GM12865 (cell line): ENCODE measurements around the gene HSBP1L1.

Source experiments
- DNase-seq: peaks from one replicate; pipeline ENCODE4 v3.0.0; 2010; ENCODE audit warnings: low read depth
- H3K4me3 ChIP-seq: 2 replicates; pipeline ENCODE4 v1.5.1; 2011; ENCODE audit warnings: mild to moderate bottlenecking, low read depth, low read length, control low read depth
- CTCF ChIP-seq: IDR thresholded peaks from 2 replicates; pipeline ENCODE4 v1.5.1; 2011; ENCODE audit warnings: low read length, control low read depth, low read depth, inconsistent platforms; ENCODE audit not compliant: insufficient read depth; ENCODE audit errors: missing control alignments

Gene HSBP1L1

GRCh38 chr18:79980585-79980984 is 16.1 kb downstream of the HSBP1L1 start:
- DNase-seq = no peak
- TF ChIP-seq CTCF = no peak
- H3K4me3 ChIP-seq = no peak overlapping the region

- no peak for TF ChIP-seq CTCF
- DNase-seq = peak; percentile 22
These were observed 18.3 kb downstream of the HSBP1L1 start for GRCh38 chr18:79982736-79983135.

GRCh38 chr18:79983253-79983652 is 18.8 kb downstream of the HSBP1L1 start:
- no peak for DNase-seq
- TF ChIP-seq CTCF = no peak
- no peak overlapping the region for H3K4me3 ChIP-seq

More at GRCh38 chr18:79982736-79983135, 18.3 kb downstream of the HSBP1L1 start:
- H3K4me3 ChIP-seq = no peak overlapping the region

- no peak for TF ChIP-seq CTCF
- H3K4me3 ChIP-seq = no peak overlapping the region
- no peak for DNase-seq
These were observed 19.4 kb downstream of the HSBP1L1 start for GRCh38 chr18:79983793-79984192.

- H3K4me3 ChIP-seq = no peak overlapping the region
- no peak for DNase-seq
- TF ChIP-seq CTCF = no peak
These were observed 20.7 kb downstream of the HSBP1L1 start for GRCh38 chr18:79985172-79985571.

- H3K4me3 ChIP-seq = peak overlapping the region; percentile 98
- no peak for DNase-seq
- no peak for TF ChIP-seq CTCF
These were observed 22.3 kb downstream of the HSBP1L1 start for GRCh38 chr18:79986726-79987125.

- no peak for DNase-seq
- TF ChIP-seq CTCF = no peak
These were observed 23.1 kb downstream of the HSBP1L1 start for GRCh38 chr18:79987566-79987965.

More at GRCh38 chr18:79987566-79987965, 23.1 kb downstream of the HSBP1L1 start:
- H3K4me3 ChIP-seq = peak overlapping the region; percentile 98
